SK-N-SH (cell line): Measurements from ENCODE around the gene DYRK1A.

Source experiments
- CHD2 ChIP-seq: fragments of 150-350 bp; IDR thresholded peaks from 2 replicates; pipeline ENCODE4 v1.6.1; 2018; ENCODE audit warnings: low read length; ENCODE audit not compliant: partially characterized antibody
- EP300 ChIP-seq, 2 experiments: IDR thresholded peaks; 2 replicates each; pipeline versions ENCODE4 v1.4.0 to v1.6.1; 2012; ENCODE audit warnings: borderline replicate concordance in 1 of 2, low read depth in 1 of 2, low read length in 1 of 2
- EZH2phosphoT487 ChIP-seq: fragments of 200-600 bp; sonication (generic); IDR thresholded peaks from 2 replicates; pipeline ENCODE4 v1.6.1; 2017; ENCODE audit warnings: low read depth, mixed run types, mild to moderate bottlenecking, antibody characterized with exemption, moderate library complexity, borderline replicate concordance
- MEF2A ChIP-seq: IDR thresholded peaks from 2 replicates; pipeline ENCODE4 v1.4.0; 2012; ENCODE audit warnings: low read depth, borderline replicate concordance
- POLR2AphosphoS5 ChIP-seq: IDR thresholded peaks from 2 replicates; pipeline ENCODE4 v1.6.1; 2012; ENCODE audit warnings: low read depth, low read length
- RAD21 ChIP-seq: IDR thresholded peaks from 2 replicates; pipeline ENCODE4 v1.6.1; 2012; ENCODE audit warnings: mild to moderate bottlenecking, low read length
- RXRA ChIP-seq: IDR thresholded peaks from 2 replicates; pipeline ENCODE4 v1.4.0; 2012; ENCODE audit warnings: low read depth, mild to moderate bottlenecking, borderline replicate concordance
- SMC3 ChIP-seq: IDR thresholded peaks from 2 replicates; pipeline ENCODE4 v1.6.1; 2012; ENCODE audit warnings: low read depth, low read length, improper control_type of control experiment
- TAF1 ChIP-seq: IDR thresholded peaks from 2 replicates; pipeline ENCODE4 v1.6.1; 2012; ENCODE audit warnings: low read depth, mild to moderate bottlenecking, low read length, moderate library complexity, borderline replicate concordance
- TCF12 ChIP-seq: IDR thresholded peaks from 2 replicates; pipeline ENCODE4 v1.4.0; 2012
- YY1 ChIP-seq: IDR thresholded peaks from 2 replicates; pipeline ENCODE4 v1.4.0; 2012; ENCODE audit warnings: low read depth, mild to moderate bottlenecking
- TF ChIP-seq, protein P1 (sequence below): fragments of 200-600 bp; sonication (generic); IDR thresholded peaks from 2 replicates; pipeline ENCODE4 v1.6.1; 2017; ENCODE audit warnings: antibody characterized with exemption, mild to moderate bottlenecking, moderate library complexity
- TF ChIP-seq, protein P2 (sequence below): IDR thresholded peaks from 2 replicates; pipeline ENCODE4 v1.4.0; 2012; ENCODE audit warnings: low read depth

DNA sequence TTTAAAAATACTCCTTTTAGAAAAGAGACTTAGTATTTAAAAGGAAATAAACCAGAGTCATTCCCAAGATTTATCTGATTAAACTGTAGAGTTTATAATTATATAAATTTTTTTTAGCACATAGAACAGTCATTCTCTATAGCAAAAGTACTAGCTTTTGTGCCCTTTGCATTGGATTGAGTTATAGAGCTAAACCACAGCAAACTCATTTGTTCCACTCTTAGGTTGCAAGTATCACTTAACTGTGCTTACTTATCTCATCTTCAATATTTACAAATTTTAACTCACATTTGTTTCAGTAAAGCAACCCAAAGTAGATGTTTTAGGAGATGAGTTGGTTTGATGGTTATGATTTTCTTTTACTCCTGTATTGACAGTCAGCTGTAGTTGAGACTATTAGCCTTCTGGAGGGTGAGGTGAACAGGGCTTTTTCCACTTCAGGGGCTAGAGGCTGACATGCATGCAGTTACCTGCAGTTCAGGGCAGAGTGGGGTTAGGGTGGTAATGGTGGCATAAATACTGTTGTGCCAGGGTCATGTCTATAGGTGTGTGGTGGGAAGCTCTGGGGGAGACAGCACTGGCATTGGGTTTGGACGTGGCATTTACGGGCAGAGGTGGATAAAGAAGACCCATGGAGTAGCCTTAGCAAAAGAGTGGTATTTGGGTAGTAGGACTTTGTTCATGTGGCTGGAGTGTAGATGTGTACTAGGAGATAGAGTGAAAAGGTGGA lies 42.1 kb downstream of the DYRK1A start:
- TF ChIP-seq, protein P1, sequence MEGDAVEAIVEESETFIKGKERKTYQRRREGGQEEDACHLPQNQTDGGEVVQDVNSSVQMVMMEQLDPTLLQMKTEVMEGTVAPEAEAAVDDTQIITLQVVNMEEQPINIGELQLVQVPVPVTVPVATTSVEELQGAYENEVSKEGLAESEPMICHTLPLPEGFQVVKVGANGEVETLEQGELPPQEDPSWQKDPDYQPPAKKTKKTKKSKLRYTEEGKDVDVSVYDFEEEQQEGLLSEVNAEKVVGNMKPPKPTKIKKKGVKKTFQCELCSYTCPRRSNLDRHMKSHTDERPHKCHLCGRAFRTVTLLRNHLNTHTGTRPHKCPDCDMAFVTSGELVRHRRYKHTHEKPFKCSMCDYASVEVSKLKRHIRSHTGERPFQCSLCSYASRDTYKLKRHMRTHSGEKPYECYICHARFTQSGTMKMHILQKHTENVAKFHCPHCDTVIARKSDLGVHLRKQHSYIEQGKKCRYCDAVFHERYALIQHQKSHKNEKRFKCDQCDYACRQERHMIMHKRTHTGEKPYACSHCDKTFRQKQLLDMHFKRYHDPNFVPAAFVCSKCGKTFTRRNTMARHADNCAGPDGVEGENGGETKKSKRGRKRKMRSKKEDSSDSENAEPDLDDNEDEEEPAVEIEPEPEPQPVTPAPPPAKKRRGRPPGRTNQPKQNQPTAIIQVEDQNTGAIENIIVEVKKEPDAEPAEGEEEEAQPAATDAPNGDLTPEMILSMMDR: no peak
- TF ChIP-seq YY1 (no peak), TCF12 (no peak), RAD21 (no peak), TAF1 (no peak), CHD2 (no peak), RXRA (no peak), EZH2phosphoT487 (no peak), SMC3 (no peak), EP300 (IDR thresholded peaks at IDR 0.05; ENCODE audit: borderline replicate concordance in 1 of 2, low read depth in 1 of 2, low read length in 1 of 2) (no peak), POLR2AphosphoS5 (no peak), MEF2A (no peak)
- TF ChIP-seq, protein P2, sequence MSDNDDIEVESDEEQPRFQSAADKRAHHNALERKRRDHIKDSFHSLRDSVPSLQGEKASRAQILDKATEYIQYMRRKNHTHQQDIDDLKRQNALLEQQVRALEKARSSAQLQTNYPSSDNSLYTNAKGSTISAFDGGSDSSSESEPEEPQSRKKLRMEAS: no peak
